ENCODE measurements around the gene TTC23L.
A peak's percentile ranks its signal among the peaks of the same experiment; 100 is the strongest.
"Not testable (repeated sequence)": the region's sequence is repeated elsewhere in the genome, so short reads cannot be mapped to it uniquely, and the experiment has no call there.

The TTC23L gene

GRCh38 chr5:34923256-34923655, 84.3 kb downstream of the TTC23L start:
- DNase-seq (ENCODE audit: low spot score): not testable (repeated sequence)

GRCh38 chr5:34923694-34924461, 84.9 kb downstream of the TTC23L start:
- peak; percentile 32 for DNase-seq (ENCODE audit: low spot score)

GRCh38 chr5:34924462-34924765, 85.5 kb downstream of the TTC23L start:
- no peak for DNase-seq (ENCODE audit: low spot score)

GRCh38 chr5:34926318-34926888, 87.4 kb downstream of the TTC23L start:
- DNase-seq (ENCODE audit: low spot score): no peak

- no peak for DNase-seq (ENCODE audit: low spot score)
These were observed 88.8 kb downstream of the TTC23L start for GRCh38 chr5:34927785-34928184.

GRCh38 chr5:34928267-34928666, 89.3 kb downstream of the TTC23L start:
- DNase-seq (ENCODE audit: low spot score): no peak

- DNase-seq (ENCODE audit: low spot score): peak; percentile 98
These were observed 90.3 kb downstream of the TTC23L start, which contains the start of gene DNAJC21 for GRCh38 chr5:34929134-34929719. Gene DNAJC21, plus strand, starts transcription at chr5:34929559. Its CDS starts 261 bp downstream, at chr5:34929820.

GRCh38 chr5:34929720-34930461, 90.9 kb downstream of the TTC23L start:
- peak; percentile 78 for DNase-seq (ENCODE audit: low spot score)

- no peak for DNase-seq (ENCODE audit: low spot score)
These were observed 91.5 kb downstream of the TTC23L start for GRCh38 chr5:34930462-34930844.

GRCh38 chr5:34930870-34931269, 91.9 kb downstream of the TTC23L start:
- no peak for DNase-seq (ENCODE audit: low spot score)

GRCh38 chr5:34932947-34933346, 94.0 kb downstream of the TTC23L start:
- DNase-seq (ENCODE audit: low spot score): no peak

GRCh38 chr5:34941936-34942335, 103.0 kb downstream of the TTC23L start:
- DNase-seq (ENCODE audit: low spot score): no peak

- DNase-seq (ENCODE audit: low spot score): no peak
These were observed 105.1 kb downstream of the TTC23L start for GRCh38 chr5:34944044-34944443.

- no peak for DNase-seq (ENCODE audit: low spot score)
These were observed 105.6 kb downstream of the TTC23L start for GRCh38 chr5:34944460-34945047.
